Uterus (tissue), 4 donors: ENCODE data around the gene TMOD4. TPM values are rescaled to one million over a fixed set of nuclear protein-coding genes. Genes with fewer than 3 reads are reported as not detected.

Experiments used
- DNase-seq, 2 donors: peaks; one replicate each; pipeline ENCODE4 v3.0.0-alpha.2; 2019 to 2020
- H3K27ac ChIP-seq, 2 donors: fragments of 200-600 bp; sonication (generic); 1 replicate in 1 of 2; 2 replicates in 1 of 2; pipeline ENCODE4 v1.5.1; 2016 to 2018
- H3K27me3 ChIP-seq, 2 donors: fragments of 200-600 bp; sonication (generic); one replicate each; pipeline ENCODE4 v1.5.1; 2018 to 2019; ENCODE audit warnings: control low read depth in 1 of 2
- H3K36me3 ChIP-seq, 2 donors: fragments of 200-600 bp; sonication (generic); one replicate each; pipeline ENCODE4 v1.5.1; 2019; ENCODE audit warnings: control low read depth in 1 of 2
- H3K4me1 ChIP-seq, 2 donors: fragments of 200-600 bp; sonication (generic); one replicate each; pipeline ENCODE4 v1.5.1; 2018 to 2019; ENCODE audit warnings: control low read depth in 1 of 2
- H3K4me3 ChIP-seq, 2 donors: fragments of 200-600 bp; sonication (generic); 1 replicate in 1 of 2; 2 replicates in 1 of 2; pipeline ENCODE4 v1.5.1; 2018 to 2019; ENCODE audit warnings: mild to moderate bottlenecking in 1 of 2
- H3K9me3 ChIP-seq, 2 donors: fragments of 200-600 bp; sonication (generic); one replicate each; pipeline ENCODE4 v1.5.1; 2019; ENCODE audit warnings: control low read depth in 1 of 2
- CTCF ChIP-seq, 4 experiments: fragments of 200-600 bp in 2 of 4; fragments of 450-650 bp in 2 of 4; sonication (generic) in 2 of 4; IDR thresholded peaks; one replicate each; pipeline ENCODE4 v1.5.1; 2016 to 2019; ENCODE audit warnings: antibody characterized with exemption in 4 of 4, mild to moderate bottlenecking in 2 of 4, moderate library complexity in 1 of 4
- POLR2A ChIP-seq, 2 donors: fragments of 450-650 bp; IDR thresholded peaks; one replicate each; pipeline ENCODE4 v1.6.1; 2016; ENCODE audit warnings: antibody characterized with exemption in 2 of 2, mild to moderate bottlenecking in 1 of 2, moderate library complexity in 1 of 2
- intact Hi-C: fragments of 100-400 bp; cut with DNase I; formaldehyde crosslinking; loops from one replicate; pipeline ENCODE4 v1.15.1; 2023; ENCODE audit warnings: low total_unique reads
- total RNA-seq, 4 donors: library from RNA; depleted of rRNA in 3 of 4; stranded (reverse); fragments of >200 nt in 3 of 4; gene quantifications; one replicate each; pipeline versions ENCODE4 v1.1.0 to v1.2.4, GENCODE V29; 2014 to 2023
- donor health status: DM: yes; HTN: yes; CAD: no.

TMOD4 gene
- total RNA-seq, 4 donors from 2014 or later: 0.26 TPM; not detected in 3

- Histone ChIP-seq H3K27ac (no peak overlapping the region), H3K4me1 (peaks cover 0 to 6% of the 10 kb centered on the region in 2 donors), H3K27me3 (no peaks in the 10 kb centered on the region), H3K9me3 (no peaks in the 10 kb centered on the region), H3K36me3 (no peaks in the 10 kb centered on the region), H3K4me3 (no peak overlapping the region)
- intact Hi-C loops: no loop called here
- TF ChIP-seq CTCF (IDR thresholded peaks at IDR 0.05): no peak
- no peak for TF ChIP-seq POLR2A (IDR thresholded peaks at IDR 0.05)
- no peak for DNase-seq
Observed at GRCh38 chr1:151128800-151129199, 47.0 kb downstream of the TMOD4 start.

- H3K27me3 ChIP-seq: no peaks in the 10 kb centered on the region
- DNase-seq: no peak
- TF ChIP-seq POLR2A (IDR thresholded peaks at IDR 0.05) (no peak), CTCF (IDR thresholded peaks at IDR 0.05) (no peak)
Observed at GRCh38 chr1:151124763-151125403, 50.9 kb downstream of the TMOD4 start.

More at GRCh38 chr1:151124763-151125403, 50.9 kb downstream of the TMOD4 start:
- H3K36me3 ChIP-seq: no peaks in the 10 kb centered on the region
- H3K4me3 ChIP-seq: no peak overlapping the region
- no peaks in the 10 kb centered on the region for H3K4me1 ChIP-seq
- H3K27ac ChIP-seq: no peak overlapping the region
- intact Hi-C loops: no loop called here
- H3K9me3 ChIP-seq: no peaks in the 10 kb centered on the region

Other genes starting within 250 kb of the TMOD4 start
- 10 to 100 TPM; 21.8 to 63.2 (median 54.4) TPM for gene SETDB1, start 249.6 kb downstream of the TMOD4 start, total RNA-seq
- gene CERS2, start 201.1 kb downstream of the TMOD4 start, total RNA-seq: 100 to 1,000 TPM in 3 of 4 donors, 10 to 100 TPM in 1; 74.9 to 191 (median 147) TPM
- 10 to 100 TPM in 1 of 4 donors, 1 to 10 TPM in 3; 2.3 to 54.3 (median 6.2) TPM for gene ANXA9, start 193.7 kb downstream of the TMOD4 start, total RNA-seq
- 10 to 100 TPM in 3 of 4 donors, 1 to 10 TPM in 1; 10.0 to 37.7 (median 24.6) TPM for gene MINDY1, start 169.1 kb downstream of the TMOD4 start, total RNA-seq
- 10 to 100 TPM in 3 of 4 donors, 1 to 10 TPM in 1; 10.0 to 26.4 (median 20.1) TPM for gene PRUNE1, start 167.5 kb downstream of the TMOD4 start, total RNA-seq
- gene BNIPL, start 139.4 kb downstream of the TMOD4 start, total RNA-seq: under 1 TPM in 2 of 4 donors, not detected in 2; 0.24 to 0.55 TPM
- 1 to 10 TPM in 3 of 4 donors, under 1 TPM in 1; 0.59 to 8.5 (median 3.8) TPM for gene C1orf56, start 128.2 kb downstream of the TMOD4 start, total RNA-seq
- gene CDC42SE1, start 116.4 kb downstream of the TMOD4 start, total RNA-seq: 10 to 100 TPM; 21.5 to 80.8 (median 39.4) TPM
- 10 to 100 TPM in 1 of 4 donors, 1 to 10 TPM in 3; 1.3 to 10.6 (median 5.6) TPM for gene MLLT11, start 115.6 kb downstream of the TMOD4 start, total RNA-seq
- 100 to 1,000 TPM in 1 of 4 donors, 10 to 100 TPM in 2, 1 to 10 TPM in 1; 7.4 to 285 (median 21.2) TPM for gene GABPB2, start 105.2 kb downstream of the TMOD4 start, total RNA-seq
- gene SEMA6C, start 29.4 kb downstream of the TMOD4 start, total RNA-seq: 10 to 100 TPM in 2 of 4 donors, 1 to 10 TPM in 1, under 1 TPM in 1; 0.88 to 31.3 (median 10.4) TPM
- gene TNFAIP8L2, start 19.3 kb downstream of the TMOD4 start, total RNA-seq: 10 to 100 TPM in 1 of 4 donors, 1 to 10 TPM in 3; 1.0 to 27.1 (median 3.1) TPM
- gene LYSMD1, start 10.1 kb downstream of the TMOD4 start, total RNA-seq: 10 to 100 TPM in 2 of 4 donors, 1 to 10 TPM in 2; 6.4 to 32.9 (median 11.1) TPM
- gene SCNM1, start 9.8 kb downstream of the TMOD4 start, total RNA-seq: 100 to 1,000 TPM in 1 of 4 donors, 10 to 100 TPM in 2, 1 to 10 TPM in 1; 3.2 to 186 (median 21.3) TPM
- gene VPS72, start 14.2 kb upstream of the TMOD4 start, total RNA-seq: 10 to 100 TPM; 22.3 to 53.5 (median 32.7) TPM
- gene PIP5K1A, start 22.6 kb upstream of the TMOD4 start, total RNA-seq: 100 to 1,000 TPM in 2 of 4 donors, 10 to 100 TPM in 2; 66.8 to 240 (median 92.6) TPM
- 100 to 1,000 TPM in 1 of 4 donors, 10 to 100 TPM in 3; 73.5 to 114 (median 89.1) TPM for gene PSMD4, start 78.8 kb upstream of the TMOD4 start, total RNA-seq
- gene ZNF687, start 106.3 kb upstream of the TMOD4 start, total RNA-seq: 10 to 100 TPM in 2 of 4 donors, 1 to 10 TPM in 2; 6.4 to 31.9 (median 10.9) TPM
- gene PI4KB, start 151.4 kb upstream of the TMOD4 start, total RNA-seq: 100 to 1,000 TPM in 1 of 4 donors, 10 to 100 TPM in 3; 15.9 to 155 (median 44.1) TPM
- 10 to 100 TPM; 22.9 to 66.4 (median 34.1) TPM for gene RFX5, start 171.3 kb upstream of the TMOD4 start, total RNA-seq
- 100 to 1,000 TPM in 1 of 4 donors, 10 to 100 TPM in 3; 38.2 to 108 (median 61.6) TPM for gene SELENBP1, start 196.7 kb upstream of the TMOD4 start, total RNA-seq
- 100 to 1,000 TPM; 192 to 336 (median 244) TPM for gene PSMB4, start 223.6 kb upstream of the TMOD4 start, total RNA-seq